Activated naive CD4-positive, alpha-beta T cell treated with anti-CD3 and anti-CD28 coated beads, Interleukin-2, amount 50 U/mL, for 24 hours (primary cell): ENCODE data around the gene VSNL1.

Source experiments
- H3K27ac Mint-ChIP-seq: one replicate; pipeline ENCODE4 v1.8.0; 2021; ENCODE audit warnings: mild to moderate bottlenecking, mixed read lengths
- H3K27me3 Mint-ChIP-seq: one replicate; pipeline ENCODE4 v1.8.0; 2021; ENCODE audit warnings: mixed read lengths
- H3K36me3 Mint-ChIP-seq: one replicate; pipeline ENCODE4 v1.8.0; 2021; ENCODE audit warnings: mixed read lengths
- H3K4me1 Mint-ChIP-seq: one replicate; pipeline ENCODE4 v1.8.0; 2021; ENCODE audit warnings: mixed read lengths
- H3K4me3 Mint-ChIP-seq: one replicate; pipeline ENCODE4 v1.8.0; 2021; ENCODE audit warnings: mild to moderate bottlenecking, mixed read lengths
- H3K9me3 Mint-ChIP-seq: one replicate; pipeline ENCODE4 v1.8.0; 2021; ENCODE audit warnings: mixed read lengths

VSNL1 gene

DNA sequence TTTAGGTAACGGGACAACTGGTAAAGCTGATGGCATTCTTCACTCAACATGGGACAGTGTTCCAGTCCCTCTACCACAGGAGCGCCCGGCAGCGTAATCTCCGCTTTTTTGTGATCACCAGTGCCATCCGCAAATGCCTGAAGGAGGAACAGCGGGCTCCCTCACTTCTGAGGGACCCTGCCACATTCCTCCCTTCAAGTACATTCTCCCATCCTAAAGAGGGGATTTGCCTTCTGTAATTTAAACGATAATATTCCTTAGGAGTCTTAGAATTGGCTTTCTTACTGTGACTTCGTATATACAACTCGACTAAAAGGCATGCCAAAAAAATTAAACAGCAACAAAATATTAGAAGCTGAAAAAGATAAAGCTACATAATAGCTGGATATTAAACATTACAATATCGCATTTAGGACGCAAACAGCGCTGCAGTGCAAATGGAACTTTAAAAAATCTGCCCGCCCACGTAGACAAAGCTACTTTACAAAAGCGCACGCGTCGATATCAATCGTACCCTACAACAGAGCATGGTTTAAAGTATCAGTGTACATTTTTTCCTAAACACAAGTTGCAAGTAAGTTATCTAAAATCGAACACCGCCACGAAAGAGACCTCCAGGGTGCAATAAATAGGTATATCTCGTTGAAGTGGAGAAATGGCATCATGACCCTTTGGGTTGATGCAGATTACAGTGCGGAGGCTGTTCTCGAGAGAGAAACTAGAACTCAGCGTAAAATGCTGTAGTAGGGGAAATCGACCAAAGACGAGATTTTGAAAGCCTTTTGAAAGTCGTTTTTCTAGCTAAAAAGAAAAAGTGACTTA lies 2.3 kb upstream of the VSNL1 start:
- Mint-ChIP-seq H3K9me3 (no peaks in the 10 kb centered on the region), H3K36me3 (no peaks in the 10 kb centered on the region), H3K27me3 (peaks cover 47% of the 10 kb centered on the region), H3K27ac (no peak overlapping the region), H3K4me3 (no peak overlapping the region), H3K4me1 (no peaks in the 10 kb centered on the region)

DNA sequence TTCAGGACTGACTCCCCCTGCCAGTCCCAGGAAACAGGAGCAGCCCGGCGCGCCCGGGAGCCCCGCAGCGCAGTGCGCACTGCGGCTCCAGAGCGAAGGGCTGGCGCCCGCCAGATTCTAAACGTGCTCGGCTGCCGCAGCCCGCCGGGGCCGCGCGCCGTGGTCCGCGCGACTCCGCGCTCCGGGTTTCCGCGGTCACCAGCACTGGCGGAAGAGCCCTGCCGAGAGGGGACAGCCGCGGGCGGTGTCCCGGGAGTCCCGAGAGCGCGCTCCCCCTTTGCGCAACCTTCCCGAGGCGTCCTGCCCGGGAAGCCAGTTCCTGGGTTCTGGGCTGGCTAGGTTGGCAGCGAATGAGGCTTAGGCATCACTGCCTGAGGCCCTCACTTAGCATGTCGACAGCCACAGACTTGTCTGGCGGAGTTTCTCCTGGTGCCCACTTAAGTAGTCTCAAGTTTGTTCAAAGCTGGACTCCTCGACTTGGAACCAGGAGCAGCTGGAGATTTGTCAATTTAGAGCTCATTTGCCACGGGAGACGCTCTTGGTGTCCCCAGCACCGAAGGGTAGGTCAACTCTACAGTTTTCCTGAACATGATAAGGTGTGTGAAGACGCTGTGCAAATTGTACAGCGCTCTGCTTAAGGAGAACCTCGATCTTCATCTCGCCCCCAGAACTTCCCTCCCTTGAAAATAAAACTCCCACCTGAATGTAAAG lies 1.5 kb upstream of the VSNL1 start:
- Mint-ChIP-seq H3K4me3 (no peak overlapping the region), H3K27me3 (peaks cover 51% of the 10 kb centered on the region), H3K9me3 (no peaks in the 10 kb centered on the region), H3K36me3 (no peaks in the 10 kb centered on the region), H3K4me1 (no peaks in the 10 kb centered on the region), H3K27ac (no peak overlapping the region)

DNA sequence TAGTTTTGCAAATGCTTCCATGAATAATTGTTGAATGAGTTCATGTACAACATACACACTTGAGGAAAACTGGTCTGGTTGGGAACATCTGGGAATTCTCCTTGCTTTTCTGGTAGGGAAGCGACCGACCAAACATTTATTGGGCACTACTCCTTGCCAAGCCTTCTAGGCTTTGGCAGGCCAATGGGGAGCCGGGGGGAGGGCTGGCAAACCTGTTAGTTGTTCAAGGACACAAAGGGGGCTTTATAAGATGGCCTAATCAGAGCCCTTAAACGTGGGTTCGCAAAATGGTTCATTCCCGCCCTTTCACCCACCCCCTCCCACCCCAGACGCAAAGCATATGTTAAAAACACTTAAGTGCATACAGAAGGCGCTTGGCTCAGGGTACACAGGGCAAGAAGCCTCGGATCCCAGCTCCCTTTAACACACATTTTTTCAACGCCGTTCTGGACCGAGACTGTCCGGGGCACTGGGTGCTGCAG lies 844 bp upstream of the VSNL1 start:
- H3K9me3 Mint-ChIP-seq: no peaks in the 10 kb centered on the region
- no peaks in the 10 kb centered on the region for H3K4me1 Mint-ChIP-seq
- H3K36me3 Mint-ChIP-seq: no peaks in the 10 kb centered on the region
- peaks cover 51% of the 10 kb centered on the region for H3K27me3 Mint-ChIP-seq
- no peak overlapping the region for H3K4me3 Mint-ChIP-seq
- H3K27ac Mint-ChIP-seq: no peak overlapping the region

DNA sequence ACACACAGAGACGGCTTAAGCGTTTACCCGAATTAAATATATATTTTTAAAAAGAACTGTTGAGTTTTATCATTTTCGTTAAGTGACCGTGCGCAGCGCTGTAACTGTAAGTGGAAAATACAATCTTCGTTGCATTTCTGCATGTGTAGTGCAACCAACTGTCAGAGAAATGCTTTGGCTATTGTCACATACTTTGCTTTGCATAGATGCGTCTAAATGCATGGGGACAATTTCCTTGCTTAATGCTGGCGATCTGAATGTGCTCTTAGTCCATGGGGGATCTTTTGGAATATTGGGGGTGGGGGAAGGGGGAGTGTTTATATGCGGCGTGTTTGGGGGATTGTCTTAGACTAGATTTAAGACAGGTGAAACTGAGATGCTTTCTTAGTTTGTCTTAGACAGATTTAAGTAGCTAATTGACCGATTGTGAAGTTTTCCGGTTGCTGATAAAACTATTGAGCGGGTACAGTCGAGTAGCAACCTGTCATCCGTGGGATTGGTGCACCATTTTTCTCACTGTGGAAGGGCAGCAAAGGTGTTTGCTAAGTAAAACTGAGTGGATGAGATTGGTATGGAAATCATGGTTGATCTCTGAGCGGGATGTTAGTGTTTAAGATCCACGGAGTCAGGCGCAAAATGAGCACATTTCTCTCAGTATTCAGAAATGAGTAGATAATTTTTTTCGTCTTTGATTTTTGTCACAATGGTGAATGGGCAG lies 476 bp downstream of the VSNL1 start:
- Mint-ChIP-seq H3K36me3 (no peaks in the 10 kb centered on the region), H3K27ac (no peak overlapping the region), H3K9me3 (no peaks in the 10 kb centered on the region), H3K27me3 (peaks cover 44% of the 10 kb centered on the region), H3K4me1 (no peaks in the 10 kb centered on the region), H3K4me3 (no peak overlapping the region)

DNA sequence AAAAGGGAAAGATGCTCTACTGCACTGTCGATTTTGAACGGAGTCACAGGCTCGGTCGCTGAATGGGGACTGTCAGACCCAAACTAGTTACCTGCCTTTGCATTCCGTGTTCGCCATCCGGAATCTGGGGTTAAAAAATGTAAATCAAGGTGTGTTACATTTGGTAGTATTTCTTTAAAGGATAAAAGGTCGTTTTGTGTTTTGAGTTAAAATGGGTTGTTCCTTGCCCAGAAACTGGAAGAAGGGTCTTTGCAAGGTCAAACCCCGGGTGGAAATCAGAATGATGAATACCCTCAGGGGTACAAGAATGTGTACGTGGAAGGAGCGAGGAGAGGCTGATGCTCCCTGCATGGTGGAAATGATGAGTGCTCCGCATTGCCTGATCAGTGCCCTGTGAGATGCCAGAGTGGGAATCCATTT lies 1.0 kb downstream of the VSNL1 start:
- peaks cover 40% of the 10 kb centered on the region for H3K27me3 Mint-ChIP-seq
- H3K27ac Mint-ChIP-seq: no peak overlapping the region
- no peaks in the 10 kb centered on the region for H3K9me3 Mint-ChIP-seq
- H3K4me1 Mint-ChIP-seq: no peaks in the 10 kb centered on the region
- no peak overlapping the region for H3K4me3 Mint-ChIP-seq
- H3K36me3 Mint-ChIP-seq: no peaks in the 10 kb centered on the region

DNA sequence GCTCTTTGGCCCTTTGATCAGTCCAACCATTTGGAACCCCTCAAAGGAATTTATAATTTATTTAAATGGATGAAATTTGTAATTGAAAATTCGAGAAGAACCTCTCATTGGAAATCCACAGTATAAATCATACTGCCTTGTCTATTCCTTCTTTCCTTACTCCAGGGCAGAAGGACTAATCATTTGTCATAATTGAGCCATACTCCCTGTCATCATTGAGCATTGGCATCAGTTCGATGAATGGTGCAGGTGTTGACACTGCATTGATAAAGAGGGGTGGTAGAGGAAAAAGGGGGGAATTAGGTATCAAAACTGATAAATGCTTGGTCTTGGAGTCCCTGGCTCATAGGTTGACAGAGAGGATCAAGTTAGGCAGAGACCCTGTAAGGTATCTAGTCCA lies 2.0 kb downstream of the VSNL1 start:
- no peaks in the 10 kb centered on the region for H3K36me3 Mint-ChIP-seq
- H3K4me3 Mint-ChIP-seq: no peak overlapping the region
- H3K27ac Mint-ChIP-seq: no peak overlapping the region
- H3K9me3 Mint-ChIP-seq: no peaks in the 10 kb centered on the region
- H3K27me3 Mint-ChIP-seq: peaks cover 37% of the 10 kb centered on the region
- no peaks in the 10 kb centered on the region for H3K4me1 Mint-ChIP-seq

DNA sequence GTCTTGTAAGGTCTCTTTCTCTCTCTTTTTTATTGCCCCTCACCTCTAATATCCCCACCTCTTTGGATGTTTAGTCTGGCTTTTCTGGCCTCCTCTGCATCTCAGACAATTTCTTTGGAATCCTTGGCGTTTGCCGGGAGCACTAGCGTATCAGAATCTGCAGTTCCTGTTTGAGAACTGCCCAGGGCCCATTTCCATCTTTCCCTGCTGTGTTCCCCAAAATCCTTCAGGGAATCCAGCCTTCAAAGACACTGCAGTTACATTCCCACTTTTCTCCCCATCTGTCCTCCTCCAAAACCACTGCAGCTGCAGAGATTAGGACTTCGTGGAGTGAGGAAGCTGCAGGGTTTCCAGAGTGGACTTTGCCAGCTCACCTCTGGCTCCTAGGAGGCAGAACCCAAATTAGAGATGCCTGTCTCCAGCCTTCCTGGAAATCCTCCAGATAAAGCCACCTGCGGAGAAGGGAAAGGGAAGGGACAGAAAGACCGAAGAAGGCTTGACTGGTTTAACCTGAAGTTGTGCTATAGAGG lies 2.7 kb downstream of the VSNL1 start:
- Mint-ChIP-seq H3K36me3 (no peaks in the 10 kb centered on the region), H3K27ac (no peak overlapping the region), H3K4me3 (no peak overlapping the region), H3K4me1 (no peaks in the 10 kb centered on the region), H3K9me3 (no peaks in the 10 kb centered on the region), H3K27me3 (peaks cover 37% of the 10 kb centered on the region)

DNA sequence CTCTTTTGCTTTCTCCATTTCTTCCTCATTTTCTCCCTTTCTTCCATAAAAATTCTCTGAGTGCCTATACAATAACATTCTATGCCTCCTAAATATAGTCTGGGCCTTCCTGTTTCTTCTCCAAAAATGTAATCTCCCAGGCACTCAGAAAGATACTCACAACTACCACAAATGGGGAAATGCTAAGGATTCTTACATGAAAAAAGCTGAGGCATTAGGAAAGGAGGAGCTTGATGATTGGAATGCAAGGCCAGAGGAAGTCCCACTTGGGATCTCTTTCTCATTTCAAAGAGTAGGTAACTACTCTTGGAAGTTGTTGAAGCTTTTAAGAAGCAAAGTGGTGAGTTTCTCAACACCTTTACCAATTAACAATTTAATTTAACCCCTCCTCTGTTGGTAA lies 3.4 kb downstream of the VSNL1 start:
- H3K36me3 Mint-ChIP-seq: no peaks in the 10 kb centered on the region
- H3K9me3 Mint-ChIP-seq: no peaks in the 10 kb centered on the region
- no peaks in the 10 kb centered on the region for H3K4me1 Mint-ChIP-seq
- no peak overlapping the region for H3K27ac Mint-ChIP-seq
- H3K4me3 Mint-ChIP-seq: no peak overlapping the region
- H3K27me3 Mint-ChIP-seq: peaks cover 33% of the 10 kb centered on the region

DNA sequence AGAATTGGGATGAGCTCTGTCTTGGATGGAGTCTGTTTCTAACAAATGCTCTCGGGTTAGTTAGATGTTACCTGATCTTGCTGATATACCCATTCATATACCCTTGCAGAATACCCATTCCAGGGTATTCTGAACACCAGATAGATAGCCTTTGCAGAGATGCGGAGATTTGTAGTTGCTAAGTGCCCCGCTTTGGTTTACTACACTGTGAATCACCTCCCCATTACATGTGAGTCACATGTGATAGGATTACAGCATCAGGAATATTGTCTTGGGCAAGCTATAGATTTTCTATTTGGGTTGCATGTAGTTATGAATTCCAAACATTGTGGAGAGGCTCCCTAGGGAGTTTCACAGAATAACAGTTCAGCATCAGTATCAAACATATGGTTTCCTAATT lies 3.8 kb downstream of the VSNL1 start:
- Mint-ChIP-seq H3K9me3 (no peaks in the 10 kb centered on the region), H3K27ac (no peak overlapping the region), H3K4me1 (no peaks in the 10 kb centered on the region), H3K4me3 (no peak overlapping the region), H3K27me3 (peaks cover 33% of the 10 kb centered on the region), H3K36me3 (no peaks in the 10 kb centered on the region)

DNA sequence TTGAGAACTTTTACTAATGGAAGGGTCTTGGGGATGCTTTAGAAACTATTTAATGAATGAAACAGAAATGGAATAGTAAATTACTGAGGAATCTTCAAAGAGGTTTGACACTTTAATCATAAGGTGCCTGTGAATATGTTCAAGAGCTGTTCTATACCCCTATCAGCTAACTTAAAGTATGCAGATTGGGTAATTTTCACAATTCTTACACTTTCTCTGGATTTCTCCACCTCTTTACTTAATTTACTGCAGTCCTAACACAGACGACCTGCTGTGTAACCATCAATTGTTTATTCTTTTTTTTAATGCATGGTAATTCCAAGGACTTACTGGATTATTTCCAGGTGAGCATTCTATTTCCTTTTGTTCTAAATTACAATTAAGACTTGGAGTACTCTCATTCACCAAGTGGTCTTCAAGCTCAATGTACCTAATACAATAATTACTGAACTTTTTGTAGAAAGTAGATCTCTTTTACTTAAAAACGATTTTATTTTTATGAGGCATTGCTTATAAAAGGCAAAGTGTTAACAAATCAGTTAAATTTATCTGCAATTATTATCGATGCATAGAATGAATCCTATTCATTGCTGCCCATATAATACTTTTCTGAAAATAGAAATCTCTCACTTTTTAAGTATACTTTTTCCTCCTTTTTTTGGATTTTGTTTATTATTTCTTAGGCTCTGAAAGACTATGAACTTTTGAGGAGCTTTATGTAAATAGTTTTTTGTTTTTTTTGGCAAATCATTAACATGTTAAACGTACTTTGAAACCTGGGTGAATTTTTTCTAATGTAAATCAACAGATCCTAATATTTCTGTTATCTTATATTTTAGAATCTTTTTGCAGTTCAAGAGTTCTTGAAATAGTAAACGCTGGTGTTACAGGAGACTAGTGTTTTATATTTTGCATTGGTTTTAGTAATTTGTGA lies 5.5 kb downstream of the VSNL1 start:
- no peak overlapping the region for H3K4me3 Mint-ChIP-seq

DNA sequence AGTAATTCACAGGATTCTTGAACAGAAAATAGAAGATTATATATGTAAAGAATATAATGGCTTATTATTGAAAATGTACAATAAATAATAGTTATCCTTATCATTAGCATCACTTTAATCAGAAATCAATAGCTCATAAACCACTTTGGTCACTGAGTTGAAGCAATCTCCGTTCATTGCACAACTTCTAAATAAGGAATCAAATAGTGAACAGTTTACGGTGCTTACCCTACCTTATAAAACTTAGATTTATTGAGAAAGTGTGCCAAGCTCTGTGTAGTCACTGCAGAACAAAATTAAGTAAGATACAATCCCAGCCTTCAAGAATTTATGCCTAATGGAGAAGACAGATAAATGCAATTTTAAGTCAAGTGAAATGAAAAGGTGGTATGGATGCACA lies 6.7 kb downstream of the VSNL1 start:
- H3K36me3 Mint-ChIP-seq: no peaks in the 10 kb centered on the region
- H3K27me3 Mint-ChIP-seq: peaks cover 15% of the 10 kb centered on the region
- H3K4me3 Mint-ChIP-seq: no peak overlapping the region
- H3K27ac Mint-ChIP-seq: no peak overlapping the region
- H3K4me1 Mint-ChIP-seq: no peaks in the 10 kb centered on the region
- H3K9me3 Mint-ChIP-seq: no peaks in the 10 kb centered on the region

More for the DNA sequence above, 5.5 kb downstream of the VSNL1 start:
- no peaks in the 10 kb centered on the region for H3K4me1 Mint-ChIP-seq
- H3K36me3 Mint-ChIP-seq: no peaks in the 10 kb centered on the region
- no peaks in the 10 kb centered on the region for H3K9me3 Mint-ChIP-seq
- H3K27ac Mint-ChIP-seq: no peak overlapping the region
- peaks cover 24% of the 10 kb centered on the region for H3K27me3 Mint-ChIP-seq

DNA sequence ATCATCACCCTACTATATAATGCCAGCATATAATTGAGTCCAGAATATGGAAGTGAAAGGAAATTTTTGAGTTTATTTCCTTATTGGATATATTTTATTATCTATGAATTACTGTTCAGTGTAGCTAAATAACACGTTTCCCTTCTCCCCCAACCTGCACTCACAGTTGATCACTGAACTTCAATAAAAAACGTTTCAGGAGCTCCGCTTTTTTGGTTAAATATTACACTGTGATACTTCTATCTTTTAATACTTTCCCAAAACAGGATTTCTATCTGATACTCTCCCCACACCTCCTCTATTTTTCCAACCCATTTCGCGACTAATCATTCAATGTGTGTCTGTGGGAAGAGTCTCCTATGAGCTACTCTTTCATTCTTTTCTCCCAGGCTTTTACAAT lies 7.2 kb downstream of the VSNL1 start:
- no peaks in the 10 kb centered on the region for H3K9me3 Mint-ChIP-seq
- peaks cover 15% of the 10 kb centered on the region for H3K27me3 Mint-ChIP-seq
- H3K4me3 Mint-ChIP-seq: no peak overlapping the region
- H3K36me3 Mint-ChIP-seq: no peaks in the 10 kb centered on the region
- H3K4me1 Mint-ChIP-seq: no peaks in the 10 kb centered on the region
- no peak overlapping the region for H3K27ac Mint-ChIP-seq

DNA sequence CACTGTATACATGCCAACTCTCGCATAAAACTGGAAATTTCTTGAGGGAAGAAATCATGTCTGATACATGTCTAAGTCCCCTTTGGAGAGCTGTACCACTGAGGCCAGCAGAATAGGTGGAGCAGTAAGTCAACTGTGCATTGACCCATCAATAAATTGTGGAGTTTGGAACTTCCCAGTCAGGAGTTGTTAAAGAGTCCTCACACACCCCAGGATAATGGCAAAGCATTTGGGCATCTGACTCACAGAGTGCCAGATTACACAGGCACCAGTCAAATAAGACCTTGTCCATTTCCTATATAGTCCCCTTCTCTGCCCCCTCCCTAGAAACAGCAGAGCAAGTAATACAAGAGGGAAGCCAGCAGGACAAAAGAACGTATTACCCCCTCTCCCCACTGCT lies 10.4 kb downstream of the VSNL1 start:
- H3K36me3 Mint-ChIP-seq: no peaks in the 10 kb centered on the region
- no peak overlapping the region for H3K4me3 Mint-ChIP-seq
- H3K9me3 Mint-ChIP-seq: no peaks in the 10 kb centered on the region
- H3K27me3 Mint-ChIP-seq: peaks cover 10% of the 10 kb centered on the region
- H3K4me1 Mint-ChIP-seq: no peaks in the 10 kb centered on the region
- H3K27ac Mint-ChIP-seq: no peak overlapping the region

DNA sequence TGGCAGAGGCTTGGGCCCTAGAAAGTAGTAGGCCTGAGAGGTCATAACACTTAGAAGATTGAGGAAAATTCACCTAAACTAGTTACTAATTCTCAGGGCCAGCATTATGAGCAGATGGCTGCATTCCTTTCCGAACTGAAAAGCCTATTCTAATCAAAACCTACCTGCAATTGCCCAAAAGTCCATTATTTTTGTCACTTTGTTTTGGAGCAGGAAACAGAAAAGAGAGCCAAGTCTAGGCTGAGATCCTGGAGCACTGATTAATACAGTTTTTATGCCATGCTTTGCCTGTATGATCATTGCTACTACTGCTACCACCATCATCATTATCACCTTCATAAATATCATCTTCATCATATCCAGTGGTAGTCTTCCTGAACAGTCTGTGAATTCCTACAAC lies 14.7 kb downstream of the VSNL1 start:
- Mint-ChIP-seq H3K27ac (no peak overlapping the region), H3K9me3 (peaks cover 5% of the 10 kb centered on the region)

DNA sequence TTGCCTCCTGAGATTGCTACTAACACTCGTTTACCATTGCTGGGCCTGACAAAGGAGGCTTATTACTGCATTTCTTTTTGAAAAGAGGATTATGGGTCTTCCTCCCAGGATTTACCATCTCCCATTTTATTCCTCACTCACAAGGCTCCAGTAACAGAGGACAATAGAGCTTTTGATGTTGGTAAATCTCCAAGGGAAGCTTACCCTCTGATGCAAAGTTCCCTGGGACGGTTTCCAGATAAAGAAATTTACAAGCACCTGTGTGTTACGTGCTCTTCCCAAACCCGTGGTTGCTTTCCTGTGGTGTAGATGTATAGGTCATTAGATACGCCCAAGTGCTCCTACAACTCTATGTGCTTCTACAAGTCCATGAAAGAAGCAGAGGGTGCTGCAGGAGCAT lies 17.1 kb downstream of the VSNL1 start:
- H3K4me3 Mint-ChIP-seq: no peak overlapping the region
- H3K4me1 Mint-ChIP-seq: no peaks in the 10 kb centered on the region
- H3K9me3 Mint-ChIP-seq: peaks cover 5% of the 10 kb centered on the region
- no peaks in the 10 kb centered on the region for H3K36me3 Mint-ChIP-seq
- H3K27ac Mint-ChIP-seq: no peak overlapping the region
- peaks cover 5% of the 10 kb centered on the region for H3K27me3 Mint-ChIP-seq

More for the DNA sequence above, 14.7 kb downstream of the VSNL1 start:
- H3K4me1 Mint-ChIP-seq: no peaks in the 10 kb centered on the region
- H3K36me3 Mint-ChIP-seq: no peaks in the 10 kb centered on the region
- H3K27me3 Mint-ChIP-seq: peaks cover 5% of the 10 kb centered on the region
- H3K4me3 Mint-ChIP-seq: no peak overlapping the region
